HG03025 (cell line): Measurements from ENCODE around the gene TSHZ2.

ENCODE experiments used
- ATAC-seq: cut with Tn5 transposase; IDR thresholded peaks from one replicate; pipeline ENCODE4 v1.9.1; 2021; ENCODE audit warnings: mild to moderate bottlenecking, moderate library complexity; ENCODE audit not compliant: unreplicated experiment, low FRiP score

The TSHZ2 gene

DNA sequence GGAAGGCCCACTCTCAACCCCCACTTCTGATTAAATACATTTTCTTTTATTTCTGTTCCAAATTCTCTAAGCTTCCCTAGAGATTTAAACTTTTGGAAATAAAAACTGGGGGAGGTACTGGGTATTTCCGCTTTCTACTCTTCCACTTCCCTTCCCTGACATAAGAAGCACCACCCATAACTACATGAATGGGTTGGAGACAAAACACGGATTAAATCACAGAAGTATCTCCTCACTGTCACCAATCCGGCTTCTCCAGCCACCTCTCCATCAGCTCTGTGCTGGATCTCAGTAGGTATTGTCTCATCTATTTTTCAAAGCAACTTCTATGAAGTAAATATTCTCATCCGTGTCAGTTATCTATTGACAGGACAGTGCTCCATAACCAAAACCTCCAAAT is 150.7 kb downstream of the TSHZ2 start:
- ATAC-seq, result no peak

DNA sequence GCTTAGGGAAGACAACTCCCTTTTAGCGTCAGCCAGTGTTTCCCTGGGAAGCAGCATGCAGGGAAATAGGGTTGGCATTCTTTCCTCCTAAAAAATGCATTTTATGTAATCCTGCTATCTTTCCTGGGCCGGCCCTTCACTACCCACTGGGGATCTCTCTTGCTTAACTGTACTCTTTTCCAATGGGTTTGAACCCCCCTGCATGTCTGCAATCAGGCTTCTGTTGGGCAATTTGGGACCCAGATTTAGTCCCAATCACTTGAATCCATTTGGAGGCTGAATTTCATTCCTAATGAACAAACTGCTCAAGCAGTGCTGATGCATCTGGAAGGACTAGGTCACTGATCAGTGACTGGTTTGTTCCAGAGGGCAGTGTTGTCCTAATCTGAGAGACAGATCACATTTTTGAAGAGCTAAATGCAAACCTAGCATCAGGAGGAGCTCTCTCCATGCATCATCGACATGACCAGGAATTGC is 152.0 kb downstream of the TSHZ2 start:
- no peak for ATAC-seq

DNA sequence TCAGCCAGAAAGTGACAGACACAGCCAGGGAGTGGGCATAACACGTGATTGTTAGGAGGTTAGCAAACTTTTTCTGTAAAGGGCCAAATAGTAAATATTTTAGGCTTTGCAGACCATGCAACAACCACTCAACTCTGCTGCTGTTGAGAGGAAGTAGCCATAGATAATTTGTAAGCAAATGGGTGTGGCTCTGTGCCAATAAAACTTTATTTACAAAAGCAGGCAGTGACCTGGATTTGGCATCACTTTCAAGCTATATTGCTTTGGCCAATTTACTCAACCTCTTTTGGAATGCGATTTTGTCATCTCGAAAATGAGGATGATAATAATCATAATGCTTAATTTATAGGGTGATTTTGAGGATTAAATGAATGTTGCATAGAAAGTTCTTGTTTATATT is 152.6 kb downstream of the TSHZ2 start:
- no peak for ATAC-seq

DNA sequence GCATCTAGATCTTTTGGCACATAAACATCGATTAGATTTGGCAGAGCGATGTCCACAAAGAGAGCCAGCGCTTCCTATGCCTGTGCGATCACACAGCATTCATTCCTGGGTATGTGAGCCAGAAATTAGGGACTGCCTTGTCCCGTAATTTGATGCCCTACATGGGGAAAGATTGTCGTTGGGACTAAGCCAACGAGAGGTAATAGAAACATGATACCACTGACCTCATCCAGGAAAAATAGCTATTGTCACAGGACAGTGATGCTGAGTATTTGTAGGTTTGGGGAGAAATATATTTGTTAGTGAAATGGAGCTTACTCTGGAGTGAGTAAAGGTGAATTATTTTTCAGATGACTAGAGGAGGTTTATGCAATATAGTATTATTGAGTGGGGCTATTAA is 154.0 kb downstream of the TSHZ2 start:
- no peak for ATAC-seq

DNA sequence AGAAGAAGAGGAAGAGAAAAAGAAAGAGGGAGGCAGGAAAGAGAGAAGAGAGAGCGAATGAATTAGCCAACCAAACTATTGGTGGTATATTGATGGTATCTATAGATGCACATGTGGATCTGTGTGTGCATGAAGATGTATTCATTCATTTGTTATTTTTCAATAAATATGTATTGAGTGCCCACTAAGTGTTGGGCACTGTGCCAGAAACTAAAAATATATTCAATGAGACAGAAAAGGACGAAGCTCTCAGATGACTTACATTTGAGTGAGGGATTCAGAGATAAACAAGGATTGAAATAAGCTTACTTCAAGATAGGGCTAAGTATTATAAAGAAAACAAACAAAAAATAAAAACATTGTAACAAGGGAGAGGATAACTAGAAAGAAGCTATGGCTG is 154.9 kb downstream of the TSHZ2 start:
- no peak for ATAC-seq

DNA sequence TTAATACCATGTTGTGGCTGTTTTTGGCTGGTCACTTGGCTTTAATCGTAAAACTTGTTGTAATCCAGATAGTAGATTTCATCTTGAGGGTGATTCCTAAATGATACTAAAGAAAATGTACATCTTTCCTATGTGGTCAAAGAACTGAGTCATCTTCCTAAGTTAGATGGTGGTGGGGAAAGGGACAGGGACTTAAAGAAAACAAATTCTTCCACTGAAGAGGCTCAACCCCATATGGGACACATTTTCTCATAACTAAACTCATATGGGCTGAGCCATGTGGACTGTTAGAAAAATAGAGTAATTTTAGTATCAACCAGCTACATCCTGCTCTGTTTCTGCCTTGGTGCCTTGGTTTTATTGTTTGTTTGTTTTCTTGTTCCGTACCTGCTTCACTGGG is 155.8 kb downstream of the TSHZ2 start:
- ATAC-seq, result no peak

DNA sequence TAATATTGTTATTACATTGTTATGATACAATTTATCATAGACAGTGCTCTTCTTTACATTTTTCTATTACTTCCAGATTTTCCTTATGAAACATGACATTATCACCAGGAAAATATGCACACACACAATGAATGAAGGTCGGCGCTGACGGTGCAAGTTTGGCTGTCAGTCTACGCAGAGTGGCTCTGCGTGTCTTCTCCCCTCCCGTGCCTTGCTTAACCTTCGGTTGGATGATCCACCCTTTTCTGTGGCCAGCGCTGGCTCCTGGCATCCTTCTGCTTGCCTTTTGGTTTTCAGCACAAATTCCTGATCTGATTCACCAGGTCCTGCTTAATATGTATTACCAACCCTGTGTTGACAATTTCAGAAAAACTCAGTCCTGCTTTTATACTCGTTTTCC is 157.4 kb downstream of the TSHZ2 start:
- ATAC-seq, result no peak

DNA sequence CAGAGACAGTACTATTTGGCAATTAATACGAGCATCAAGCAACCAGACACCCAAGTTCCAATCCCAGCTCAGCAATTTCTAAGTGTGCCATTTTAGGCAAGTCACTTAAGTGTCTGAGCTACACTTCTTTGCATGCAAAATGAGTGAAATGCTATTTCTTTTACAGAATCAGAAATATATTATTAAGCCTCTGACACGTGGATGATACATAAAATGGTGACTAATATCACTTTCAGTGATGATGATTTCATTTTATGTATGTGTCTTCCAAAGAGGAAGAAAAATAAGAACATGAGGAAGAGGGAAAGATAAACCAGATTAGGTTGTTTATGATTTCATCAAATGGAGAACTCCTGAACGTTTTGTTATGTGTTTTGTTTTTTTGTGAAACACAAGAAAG is 158.6 kb downstream of the TSHZ2 start:
- no peak for ATAC-seq

DNA sequence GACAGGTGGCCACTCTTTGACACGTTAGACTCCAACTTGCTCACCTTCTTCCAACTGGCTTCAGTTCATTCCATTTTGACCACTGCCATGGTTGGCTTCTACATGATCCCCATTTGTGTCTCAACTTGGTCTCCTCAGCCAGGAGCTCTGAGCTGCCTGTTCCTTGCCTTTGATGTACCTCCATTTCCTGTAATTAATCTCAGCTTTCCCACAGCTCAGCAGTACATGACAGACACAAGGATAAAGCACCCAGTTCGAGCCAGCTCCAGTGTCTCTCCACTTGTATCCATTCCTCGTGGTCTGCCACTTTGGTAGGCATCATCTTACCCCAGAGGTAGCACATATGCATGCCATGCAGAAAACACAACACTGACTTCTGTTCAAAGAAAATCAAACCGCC is 161.0 kb downstream of the TSHZ2 start:
- no peak for ATAC-seq

DNA sequence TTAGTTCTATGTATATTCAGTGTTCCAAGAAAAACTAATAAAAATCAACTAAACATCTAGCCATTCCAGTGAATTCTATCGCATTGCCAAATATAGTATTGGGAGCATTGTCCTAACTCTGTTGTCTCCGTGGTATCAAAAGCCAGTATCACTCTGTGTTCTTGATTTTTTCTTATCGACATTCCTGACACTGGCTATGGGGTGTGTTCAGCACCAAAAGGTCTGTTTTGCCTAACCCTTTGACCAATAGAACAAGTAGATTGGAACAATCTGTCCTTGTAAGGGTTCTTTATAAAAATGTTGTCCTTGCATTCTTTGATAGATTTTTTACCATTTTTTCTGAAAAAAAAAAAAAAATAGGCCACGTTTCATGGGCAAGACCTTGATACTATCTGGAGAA is 161.5 kb downstream of the TSHZ2 start:
- no peak for ATAC-seq

DNA sequence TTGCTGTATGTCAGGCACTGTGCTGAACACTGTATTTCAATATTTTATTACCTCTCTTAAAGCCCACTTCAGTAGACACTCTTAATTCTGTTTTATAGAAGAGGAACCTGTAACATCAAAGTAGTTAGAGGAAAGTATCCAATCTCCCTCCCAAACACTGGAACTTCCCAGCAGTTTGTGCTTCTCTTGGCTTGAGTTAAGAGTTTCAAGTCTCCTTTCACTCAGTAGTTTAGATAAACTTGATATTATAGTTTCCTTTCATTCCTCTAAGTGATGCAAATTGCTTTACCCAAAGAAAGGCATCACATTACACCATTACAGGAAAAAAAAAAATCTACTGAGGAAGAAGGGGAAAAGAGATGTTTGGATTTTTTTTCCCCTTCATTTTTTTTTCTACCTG is 164.3 kb downstream of the TSHZ2 start:
- ATAC-seq, result no peak

DNA sequence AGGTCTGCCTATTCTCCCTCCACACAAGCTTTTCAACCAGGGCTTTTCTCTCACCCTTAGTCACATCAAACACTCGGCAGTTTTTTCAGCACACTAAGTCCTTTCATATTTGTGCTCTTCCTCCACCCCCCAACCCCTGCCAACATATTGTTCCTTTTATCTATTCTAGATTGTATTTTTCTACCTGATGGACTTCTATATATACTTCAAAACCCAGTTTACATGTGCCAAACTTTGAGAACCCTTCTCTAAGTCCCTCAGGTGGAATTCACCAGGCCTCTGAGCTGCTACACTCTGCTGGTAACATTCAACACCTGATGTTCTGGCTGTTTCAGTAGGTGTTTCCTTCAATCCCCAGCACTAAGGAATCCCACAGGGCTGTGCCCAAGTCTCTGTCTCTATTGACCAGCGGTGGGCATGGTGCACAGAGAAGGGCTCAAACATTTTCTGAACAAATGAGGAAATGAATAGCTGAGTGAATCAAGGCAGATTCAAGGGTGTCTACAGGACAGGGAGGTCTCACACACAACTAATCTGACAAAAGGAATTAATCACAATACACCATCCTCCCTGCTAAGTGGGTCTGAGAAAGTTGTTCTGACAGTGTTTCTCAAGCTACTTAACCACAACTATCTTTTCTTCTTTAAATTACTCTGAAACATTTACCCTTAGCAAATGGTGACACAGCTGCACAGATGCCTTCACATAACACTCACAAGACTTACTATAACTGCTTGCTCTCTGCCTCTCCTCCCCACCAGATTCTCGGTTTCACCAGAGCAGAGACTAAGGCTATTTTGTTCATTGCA is 166.5 kb downstream of the TSHZ2 start:
- ATAC-seq, result peak; percentile 97

DNA sequence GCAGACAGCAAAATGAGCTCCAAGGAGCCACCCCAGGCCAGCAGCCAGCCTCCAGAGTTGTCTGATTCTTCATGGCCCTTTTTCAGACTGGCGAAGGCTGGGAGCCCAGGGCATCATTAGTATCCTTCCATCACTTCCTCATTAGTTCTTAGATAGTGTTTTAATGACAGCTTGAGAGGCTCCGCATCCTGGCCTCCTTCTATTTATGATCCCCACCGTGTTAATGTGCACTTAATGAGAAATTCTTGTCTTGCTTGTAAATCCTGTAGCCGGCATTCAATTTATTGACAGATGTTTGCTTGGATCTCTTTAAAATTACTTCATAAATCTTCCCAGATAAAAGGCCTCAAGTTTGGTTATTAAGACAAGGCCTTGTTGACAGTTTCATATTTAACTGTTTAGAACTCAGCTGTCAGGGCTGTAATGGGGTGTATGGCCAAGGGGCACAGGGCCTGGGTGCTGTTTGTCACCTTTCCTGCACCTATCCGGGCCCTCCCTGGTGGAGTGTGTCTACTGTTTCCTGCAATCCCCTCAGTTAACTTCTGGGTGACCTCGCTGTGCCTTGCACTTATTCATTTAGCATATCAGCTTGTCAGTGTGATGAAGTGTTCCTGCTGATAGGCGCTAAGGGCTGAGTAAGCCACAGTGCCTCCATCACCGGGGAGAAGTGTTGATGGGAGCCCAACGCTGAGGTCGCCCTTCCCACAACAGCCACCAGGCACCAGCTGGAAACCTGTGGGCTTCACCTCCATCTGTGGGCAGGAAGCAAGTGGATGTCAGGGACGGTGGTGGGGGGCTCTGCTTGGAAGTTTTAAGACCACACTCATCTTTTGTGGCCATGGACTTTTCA is 169.3 kb downstream of the TSHZ2 start:
- ATAC-seq, result no peak

DNA sequence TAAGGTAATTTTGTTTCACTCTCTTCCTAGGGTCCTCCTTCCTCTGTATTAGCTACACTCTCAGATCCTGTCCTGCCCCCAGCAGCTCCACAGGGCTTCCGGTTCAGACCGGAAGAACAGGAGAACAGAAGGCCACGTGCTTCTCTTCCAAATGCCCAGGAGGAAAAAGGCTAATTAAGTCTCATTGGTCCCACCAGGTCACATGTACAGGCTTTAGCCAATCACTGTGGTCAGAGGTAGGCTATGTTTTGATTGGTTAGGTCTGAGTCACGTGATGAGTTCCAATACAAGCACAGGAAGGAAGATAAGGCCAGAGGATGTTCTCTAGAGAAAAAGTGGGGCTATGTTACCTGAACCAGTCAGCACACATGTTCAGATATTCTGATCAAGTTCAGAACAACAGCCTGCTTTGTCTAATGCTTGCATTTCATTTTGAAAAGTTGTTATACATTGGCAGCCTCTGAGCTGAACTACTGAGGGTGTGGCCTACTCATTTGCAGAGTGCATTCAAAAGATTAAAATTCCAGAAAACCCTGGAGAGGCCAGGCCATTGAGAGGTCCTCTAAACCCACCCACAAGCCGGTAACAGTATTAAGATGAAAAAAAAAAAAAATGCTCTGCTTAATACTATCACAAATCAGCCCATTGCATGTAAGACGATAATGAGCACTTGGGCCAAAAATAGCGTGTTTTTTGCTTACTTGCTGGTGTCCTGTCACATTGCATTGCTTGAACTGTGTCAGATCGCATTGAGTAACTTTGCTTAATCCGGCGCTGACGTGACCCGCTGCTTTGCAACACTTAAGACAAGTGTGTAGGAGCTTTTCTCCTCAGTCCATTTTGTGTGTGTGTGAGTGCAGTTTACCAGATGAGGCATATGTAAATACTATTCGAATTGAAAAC is 170.3 kb downstream of the TSHZ2 start:
- no peak for ATAC-seq

DNA sequence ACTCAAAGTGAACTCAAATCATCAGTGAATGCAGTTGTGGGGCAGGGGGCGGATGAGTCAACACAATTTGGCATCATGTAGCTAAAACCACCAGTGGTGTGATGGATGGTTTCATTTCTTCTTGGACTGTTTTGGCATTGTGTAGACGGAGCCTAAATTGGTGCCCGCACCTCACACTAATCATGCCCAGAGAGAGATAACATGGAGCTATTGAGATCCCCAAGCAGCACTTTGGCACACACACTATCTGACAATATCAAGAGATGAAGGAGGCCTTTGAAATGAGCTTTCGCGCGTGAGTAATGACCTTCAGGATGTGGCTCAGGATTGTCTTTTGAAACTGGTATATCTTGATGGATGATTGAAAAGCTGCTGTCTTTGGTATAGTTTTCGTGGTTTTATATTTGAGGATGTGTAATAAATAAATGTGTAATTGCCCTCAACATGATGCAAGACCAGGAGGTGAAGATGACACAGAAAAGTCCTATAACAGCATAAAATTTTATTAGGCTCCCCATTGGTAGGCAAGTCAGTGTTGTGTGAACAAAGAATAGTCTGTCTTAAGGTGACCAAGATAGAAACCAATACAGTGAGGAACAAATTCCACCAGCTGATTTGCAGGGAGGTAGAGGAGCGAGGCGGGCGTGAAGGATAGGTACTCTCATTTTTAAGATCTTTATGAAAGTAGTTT is 174.2 kb downstream of the TSHZ2 start:
- no peak for ATAC-seq

DNA sequence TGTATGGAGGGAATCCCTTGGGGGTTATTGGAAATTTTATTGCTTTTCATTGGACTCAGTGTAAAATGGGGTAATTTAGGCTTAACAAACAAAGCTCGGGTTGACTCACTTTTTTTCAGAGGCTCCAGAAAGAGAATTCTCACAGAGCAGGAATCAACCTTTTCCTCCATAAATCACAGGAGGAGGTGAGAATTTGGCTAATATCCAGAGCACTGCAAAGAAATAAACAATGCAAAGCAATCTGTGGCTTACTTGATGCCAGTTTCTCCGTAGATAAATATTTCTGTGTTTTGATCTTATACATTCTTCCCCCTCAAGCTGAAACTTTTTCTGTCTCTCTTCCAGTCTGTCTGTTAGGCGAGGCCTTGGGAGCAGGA is 176.6 kb downstream of the TSHZ2 start:
- ATAC-seq, result no peak

DNA sequence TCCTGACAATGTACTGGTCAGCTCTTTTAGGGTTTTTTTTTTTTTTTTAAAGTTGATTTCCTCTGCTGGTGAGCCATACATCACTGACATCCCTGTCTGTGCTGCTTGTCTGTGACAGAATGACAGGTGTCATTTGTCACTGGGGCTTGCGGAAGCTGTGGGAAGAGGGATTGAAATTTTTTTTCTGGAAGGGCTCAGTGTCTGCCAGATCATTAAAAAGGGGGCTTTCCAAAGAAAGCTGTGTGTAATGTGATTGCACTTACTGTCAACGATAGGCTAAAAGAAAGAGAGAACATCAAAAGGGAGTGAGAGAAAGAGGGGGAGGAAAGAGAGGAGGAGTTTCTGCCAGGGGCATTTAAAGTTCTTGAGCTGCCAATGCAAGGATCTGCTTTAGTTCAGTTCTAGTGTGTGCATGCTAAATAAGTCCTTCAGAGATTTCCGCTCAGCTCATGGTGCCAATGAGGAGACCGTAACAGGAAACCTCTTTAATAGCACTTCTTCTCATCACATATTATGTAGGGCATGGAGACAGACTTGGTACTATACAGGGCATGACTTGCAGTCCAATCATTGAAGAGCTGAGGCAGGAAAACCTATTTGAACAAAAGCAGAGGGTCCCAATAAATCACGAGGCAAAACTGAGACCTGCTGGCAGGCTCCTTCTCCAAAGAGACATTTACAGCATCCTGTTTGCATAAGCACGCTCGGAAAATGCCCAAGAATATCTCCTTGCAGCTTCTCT is 177.2 kb downstream of the TSHZ2 start:
- no peak for ATAC-seq

DNA sequence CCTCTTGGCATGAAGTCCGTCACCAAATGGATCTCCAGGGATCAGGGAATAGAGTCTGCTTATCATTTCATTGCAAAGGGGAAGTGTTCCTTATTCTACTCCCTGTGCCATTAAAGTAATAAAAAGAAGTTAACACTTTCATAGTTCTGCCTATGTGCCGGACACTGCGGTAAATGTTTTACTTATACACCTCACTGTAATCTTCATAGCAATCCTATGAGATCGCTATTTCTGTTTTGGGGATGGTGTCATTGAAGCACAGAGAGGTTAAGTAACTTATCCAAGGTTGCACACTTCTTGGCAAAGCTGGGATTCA is 177.7 kb downstream of the TSHZ2 start:
- ATAC-seq, result no peak

DNA sequence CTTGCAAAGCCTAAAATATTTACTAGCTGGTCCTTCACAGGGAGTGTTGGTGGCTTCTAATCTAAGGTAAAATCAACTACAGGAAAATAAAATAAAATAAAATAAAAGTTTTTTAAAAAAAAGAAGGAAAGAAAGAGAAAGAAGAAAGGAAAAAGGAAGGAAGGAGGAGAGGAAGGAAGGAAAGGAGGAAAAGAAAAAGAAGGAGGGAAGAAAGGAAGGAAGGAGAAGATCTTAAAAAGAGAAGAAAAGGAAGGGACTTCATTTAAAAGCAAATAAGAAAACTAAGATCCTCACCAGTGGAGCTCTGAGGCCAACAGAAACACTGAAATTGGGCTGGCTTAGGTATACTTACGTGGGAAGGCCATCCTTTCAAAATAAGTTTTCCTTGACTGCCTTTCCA is 178.4 kb downstream of the TSHZ2 start:
- no peak for ATAC-seq

DNA sequence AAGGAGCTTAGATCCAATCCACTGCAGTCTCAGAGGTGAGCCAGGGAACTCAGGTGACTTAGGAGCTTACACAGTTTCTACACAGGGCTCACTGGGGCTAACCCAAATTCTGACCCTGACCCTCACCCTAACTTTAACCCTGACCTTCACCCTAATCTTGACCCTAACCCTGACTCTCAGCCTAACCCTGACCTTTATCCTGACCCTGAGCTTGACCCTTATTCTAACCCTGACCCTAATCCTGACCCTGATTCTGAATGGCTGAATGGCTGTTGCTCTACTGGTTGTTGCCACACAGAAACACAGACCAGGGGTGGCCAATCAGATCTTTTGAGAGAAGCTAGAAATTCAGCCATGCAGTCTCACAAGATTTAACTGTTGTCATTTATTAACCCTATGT is 180.1 kb downstream of the TSHZ2 start:
- no peak for ATAC-seq
